Spleen (tissue), 7 donors: ENCODE results near the gene STK40.

Source experiments
- CTCF ChIP-seq, 11 experiments: fragments of 200-600 bp in 7 of 11; fragments of 450-650 bp in 4 of 11; sonication (generic) in 4 of 11; IDR thresholded peaks in 8 of 11; conservative IDR thresholded peaks in 3 of 11; 1 replicate in 7 of 11; 2 replicates in 4 of 11; pipeline versions ENCODE4 v1.4.0 to v1.8.0; 2016 to 2021; ENCODE audit warnings: antibody characterized with exemption in 11 of 11, inconsistent platforms in 4 of 11, mild to moderate bottlenecking in 1 of 11
- POLR2A ChIP-seq, 3 donors: fragments of 450-650 bp; IDR thresholded peaks; one replicate each; pipeline ENCODE4 v1.5.1; 2017; ENCODE audit warnings: antibody characterized with exemption in 3 of 3, mild to moderate bottlenecking in 1 of 3
- donor health status: DM: no; HTN: no; CAD: no; lungs with moderate emphysema.
- donor health status: DM: no; HTN: no; CAD: no.
- donor health status: DM: no; HTN: no; CAD: no.

- no peak for TF ChIP-seq CTCF (IDR thresholded peaks at IDR 0.05 in 8 of 11, conservative IDR thresholded peaks at IDR 0.05 in 3 of 11)
- no peak for TF ChIP-seq POLR2A (IDR thresholded peaks at IDR 0.05)
These were observed 59.2 kb downstream of the STK40 start for GRCh38 chr1:36326499-36326898.
